ENCODE measurements around the gene KAT6B. TPM values are rescaled to one million over a fixed set of nuclear protein-coding genes. Genes with fewer than 3 reads are reported as not detected.

Gene KAT6B
- total and polyA plus RNA-seq, 2 experiments from 2014 or later, result 15.8 to 36.2 TPM

DNA sequence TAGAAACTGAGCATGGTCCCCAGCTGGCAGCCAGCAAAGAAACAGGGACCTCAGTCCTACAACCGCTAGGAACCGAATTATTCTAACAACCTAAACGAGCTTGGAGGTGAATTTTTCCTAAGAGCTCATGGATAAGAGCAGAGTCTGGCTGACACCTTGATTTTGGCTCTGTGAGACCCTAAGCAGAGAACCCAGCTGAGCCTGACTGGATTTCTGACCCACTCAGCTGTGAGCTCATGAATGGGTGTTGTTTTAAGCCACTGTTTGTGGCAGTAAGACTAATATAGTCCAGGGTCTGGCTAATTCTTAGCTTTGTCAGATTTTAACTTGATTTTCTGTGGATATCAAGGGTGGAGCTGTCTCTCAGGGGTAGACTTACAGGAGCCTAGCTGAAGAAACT, 77.1 kb downstream of the KAT6B start:
- WGBS (ENCODE audit: low lambda C conversion rate, missing lambda C conversion rate), result 93% methylated on average over 3 of the region's 3 CpGs
- no peak overlapping the region for H2AFZ ChIP-seq

DNA sequence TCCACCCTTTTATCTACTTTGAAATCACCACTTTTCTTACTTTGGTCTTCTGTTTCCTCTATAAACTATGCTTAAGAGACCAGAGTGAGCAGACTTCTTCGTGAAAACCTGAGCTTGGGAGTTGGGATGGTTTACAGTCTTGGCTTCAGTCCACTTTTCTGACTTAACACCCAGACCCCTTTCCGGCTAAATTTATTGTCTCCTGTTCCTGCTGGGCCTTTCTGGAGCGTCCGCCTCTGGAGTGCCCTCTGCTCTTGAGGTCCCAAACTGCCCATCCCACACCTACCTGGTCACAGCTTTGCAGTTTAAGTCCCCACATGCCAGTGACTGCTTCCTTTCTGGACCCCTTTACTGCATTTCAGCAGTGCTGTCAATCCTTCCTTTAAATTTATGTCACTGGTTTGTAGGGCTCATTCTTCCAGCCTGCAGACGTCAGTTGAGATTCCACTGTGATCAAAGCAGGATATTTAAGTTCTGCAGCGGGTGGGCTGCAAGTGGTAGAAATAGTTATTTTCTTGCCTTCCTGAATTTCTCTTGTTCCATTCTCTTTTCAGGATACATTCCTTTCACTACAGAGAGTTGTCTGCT, 80.3 kb downstream of the KAT6B start:
- H3K36me3 ChIP-seq (replicated peaks; ENCODE audit: insufficient read depth, low read depth), result no peaks in the 10 kb centered on the region
- no peaks in the 10 kb centered on the region for H3K9me3 ChIP-seq (ENCODE audit: low read depth)
- no peaks in the 10 kb centered on the region for H3K9me2 ChIP-seq (replicated peaks; ENCODE audit: insufficient read depth)
- no peak overlapping the region for H3K4me3 ChIP-seq
- DNase-seq (ENCODE audit: low spot score), result no peak
- H4K20me1 ChIP-seq (ENCODE audit: insufficient read depth, poor library complexity, severe bottlenecking), result peaks cover 61% of the 10 kb centered on the region
- peaks cover 77% of the 10 kb centered on the region for H3K79me2 ChIP-seq
- H3K27me3 ChIP-seq, result no peaks in the 10 kb centered on the region
- no peak overlapping the region for H2AFZ ChIP-seq
- TF ChIP-seq, protein P1, sequence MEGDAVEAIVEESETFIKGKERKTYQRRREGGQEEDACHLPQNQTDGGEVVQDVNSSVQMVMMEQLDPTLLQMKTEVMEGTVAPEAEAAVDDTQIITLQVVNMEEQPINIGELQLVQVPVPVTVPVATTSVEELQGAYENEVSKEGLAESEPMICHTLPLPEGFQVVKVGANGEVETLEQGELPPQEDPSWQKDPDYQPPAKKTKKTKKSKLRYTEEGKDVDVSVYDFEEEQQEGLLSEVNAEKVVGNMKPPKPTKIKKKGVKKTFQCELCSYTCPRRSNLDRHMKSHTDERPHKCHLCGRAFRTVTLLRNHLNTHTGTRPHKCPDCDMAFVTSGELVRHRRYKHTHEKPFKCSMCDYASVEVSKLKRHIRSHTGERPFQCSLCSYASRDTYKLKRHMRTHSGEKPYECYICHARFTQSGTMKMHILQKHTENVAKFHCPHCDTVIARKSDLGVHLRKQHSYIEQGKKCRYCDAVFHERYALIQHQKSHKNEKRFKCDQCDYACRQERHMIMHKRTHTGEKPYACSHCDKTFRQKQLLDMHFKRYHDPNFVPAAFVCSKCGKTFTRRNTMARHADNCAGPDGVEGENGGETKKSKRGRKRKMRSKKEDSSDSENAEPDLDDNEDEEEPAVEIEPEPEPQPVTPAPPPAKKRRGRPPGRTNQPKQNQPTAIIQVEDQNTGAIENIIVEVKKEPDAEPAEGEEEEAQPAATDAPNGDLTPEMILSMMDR (IDR thresholded peaks at IDR 0.05; ENCODE audit: poor library complexity), result no peak
- TF ChIP-seq EZH2 (IDR thresholded peaks at IDR 0.05; ENCODE audit: borderline replicate concordance) (no peak), EZH2phosphoT487 (IDR thresholded peaks at IDR 0.05; ENCODE audit: low read depth, severe bottlenecking, unreplicated experiment) (no peak)
- H3K4me1 ChIP-seq (ENCODE audit: insufficient read depth), result no peaks in the 10 kb centered on the region
- WGBS (ENCODE audit: low lambda C conversion rate, missing lambda C conversion rate), result 50% methylated on average over 6 of the region's 6 CpGs
- no peak overlapping the region for H3K27ac ChIP-seq
- no peak overlapping the region for H3K4me2 ChIP-seq

More for the DNA sequence above, 77.1 kb downstream of the KAT6B start:
- no peak overlapping the region for H3K4me3 ChIP-seq
- no peak for DNase-seq (ENCODE audit: low spot score)
- H3K4me2 ChIP-seq, result no peak overlapping the region
- peaks cover 90% of the 10 kb centered on the region for H3K79me2 ChIP-seq
- no peaks in the 10 kb centered on the region for H3K36me3 ChIP-seq (replicated peaks; ENCODE audit: insufficient read depth, low read depth)
- peaks cover under 1% of the 10 kb centered on the region for H3K4me1 ChIP-seq (ENCODE audit: insufficient read depth)
- no peak overlapping the region for H3K27ac ChIP-seq
- no peaks in the 10 kb centered on the region for H3K27me3 ChIP-seq
- H4K20me1 ChIP-seq (ENCODE audit: insufficient read depth, poor library complexity, severe bottlenecking), result peaks cover 66% of the 10 kb centered on the region
- TF ChIP-seq, protein P1 (IDR thresholded peaks at IDR 0.05; ENCODE audit: poor library complexity), result no peak
- TF ChIP-seq EZH2 (IDR thresholded peaks at IDR 0.05; ENCODE audit: borderline replicate concordance) (no peak), EZH2phosphoT487 (IDR thresholded peaks at IDR 0.05; ENCODE audit: low read depth, severe bottlenecking, unreplicated experiment) (no peak)
- H3K9me3 ChIP-seq (ENCODE audit: low read depth), result no peaks in the 10 kb centered on the region
- H3K9me2 ChIP-seq (replicated peaks; ENCODE audit: insufficient read depth), result no peaks in the 10 kb centered on the region

DNA sequence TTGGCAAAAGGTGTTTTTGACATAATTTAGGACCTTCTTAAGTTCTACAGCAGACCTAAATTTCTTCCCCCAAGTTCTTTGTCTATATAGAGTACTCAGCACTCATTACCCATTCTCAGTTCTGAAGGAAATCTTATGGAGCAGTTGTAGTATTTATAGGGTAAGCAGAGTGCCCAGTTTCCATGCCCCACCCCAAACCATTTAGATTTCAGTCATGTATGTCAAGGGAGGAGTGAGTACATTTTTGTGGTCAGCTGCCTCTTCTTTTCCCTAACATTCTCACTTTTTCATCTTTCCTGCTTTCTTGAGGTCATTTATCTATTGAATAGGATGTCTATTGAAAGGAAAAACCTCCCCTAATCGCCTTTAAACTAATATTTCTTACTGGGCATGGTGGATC, 83.3 kb downstream of the KAT6B start:
- no peak overlapping the region for H3K4me3 ChIP-seq
- H3K4me2 ChIP-seq, result no peak overlapping the region
- no peaks in the 10 kb centered on the region for H3K9me3 ChIP-seq (ENCODE audit: low read depth)
- H3K27ac ChIP-seq, result no peak overlapping the region
- peaks cover 74% of the 10 kb centered on the region for H3K79me2 ChIP-seq
- no peaks in the 10 kb centered on the region for H3K36me3 ChIP-seq (replicated peaks; ENCODE audit: insufficient read depth, low read depth)
- no peak overlapping the region for H2AFZ ChIP-seq
- 95% methylated on average over 1 of the region's 1 CpG for WGBS (ENCODE audit: low lambda C conversion rate, missing lambda C conversion rate)
- no peaks in the 10 kb centered on the region for H3K27me3 ChIP-seq
- H3K9me2 ChIP-seq (replicated peaks; ENCODE audit: insufficient read depth), result no peaks in the 10 kb centered on the region
- H3K4me1 ChIP-seq (ENCODE audit: insufficient read depth), result no peaks in the 10 kb centered on the region
- TF ChIP-seq EZH2 (IDR thresholded peaks at IDR 0.05; ENCODE audit: borderline replicate concordance) (no peak), EZH2phosphoT487 (IDR thresholded peaks at IDR 0.05; ENCODE audit: low read depth, severe bottlenecking, unreplicated experiment) (no peak)
- TF ChIP-seq, protein P1 (IDR thresholded peaks at IDR 0.05; ENCODE audit: poor library complexity), result no peak
- H4K20me1 ChIP-seq (ENCODE audit: insufficient read depth, poor library complexity, severe bottlenecking), result peaks cover 64% of the 10 kb centered on the region
- DNase-seq (ENCODE audit: low spot score), result no peak

Data from hepatocyte (in vitro differentiated cells).